GM06990 (cell line): ENCODE data around the gene ZFYVE26.

Experiments used
- DNase-seq: peaks from one replicate; pipeline ENCODE4 v3.0.0-alpha.2; 2011; ENCODE audit not compliant: insufficient read length; ENCODE audit errors: extremely low read depth
- H3K27me3 ChIP-seq: replicated peaks from 2 replicates; pipeline ENCODE4 v1.6.0; 2011; ENCODE audit warnings: low read length; ENCODE audit not compliant: control insufficient read depth, insufficient read depth
- H3K36me3 ChIP-seq: 2 replicates; pipeline ENCODE4 v1.5.1; 2011; ENCODE audit warnings: low read length; ENCODE audit not compliant: control insufficient read depth, insufficient read depth
- H3K4me3 ChIP-seq: replicated peaks from 2 replicates; pipeline ENCODE4 v1.5.1; 2011; ENCODE audit warnings: low read depth, mild to moderate bottlenecking, control low read depth, low read length
- CTCF ChIP-seq: IDR thresholded peaks from 2 replicates; pipeline ENCODE4 v1.5.1; 2011; ENCODE audit warnings: low read length, control low read depth, mild to moderate bottlenecking, inconsistent platforms; ENCODE audit not compliant: insufficient read depth, poor library complexity, severe bottlenecking

ZFYVE26 gene

DNA sequence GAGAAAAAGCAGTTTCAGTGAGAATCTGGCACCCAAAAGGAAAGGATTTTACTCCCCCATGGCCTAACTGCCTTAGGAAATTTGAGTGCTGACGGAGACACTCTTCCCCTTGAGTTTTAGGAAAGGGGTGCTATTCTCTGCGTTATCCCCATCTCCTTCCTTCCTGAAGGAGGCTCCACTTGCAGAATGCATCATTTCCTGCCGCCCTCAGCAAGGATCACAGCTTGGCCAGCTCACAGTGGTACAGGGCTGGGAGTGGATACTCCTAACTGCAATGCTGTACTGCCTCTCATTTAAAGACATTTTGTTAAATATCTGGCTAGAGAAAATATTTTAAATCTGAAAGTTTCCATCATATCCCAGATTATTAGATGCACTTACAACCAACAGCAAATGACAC is 81.7 kb downstream of the ZFYVE26 start:
- Histone ChIP-seq H3K4me3 (no peak overlapping the region), H3K27me3 (no peaks in the 10 kb centered on the region), H3K36me3 (no peaks in the 10 kb centered on the region)
- no peak for DNase-seq
- TF ChIP-seq CTCF: no peak

GRCh38 chr14:67733616-67734015 is 82.8 kb downstream of the ZFYVE26 start:
- Histone ChIP-seq H3K4me3 (no peak overlapping the region), H3K36me3 (no peaks in the 10 kb centered on the region), H3K27me3 (no peaks in the 10 kb centered on the region)
- no peak for DNase-seq
- TF ChIP-seq CTCF: no peak

DNA sequence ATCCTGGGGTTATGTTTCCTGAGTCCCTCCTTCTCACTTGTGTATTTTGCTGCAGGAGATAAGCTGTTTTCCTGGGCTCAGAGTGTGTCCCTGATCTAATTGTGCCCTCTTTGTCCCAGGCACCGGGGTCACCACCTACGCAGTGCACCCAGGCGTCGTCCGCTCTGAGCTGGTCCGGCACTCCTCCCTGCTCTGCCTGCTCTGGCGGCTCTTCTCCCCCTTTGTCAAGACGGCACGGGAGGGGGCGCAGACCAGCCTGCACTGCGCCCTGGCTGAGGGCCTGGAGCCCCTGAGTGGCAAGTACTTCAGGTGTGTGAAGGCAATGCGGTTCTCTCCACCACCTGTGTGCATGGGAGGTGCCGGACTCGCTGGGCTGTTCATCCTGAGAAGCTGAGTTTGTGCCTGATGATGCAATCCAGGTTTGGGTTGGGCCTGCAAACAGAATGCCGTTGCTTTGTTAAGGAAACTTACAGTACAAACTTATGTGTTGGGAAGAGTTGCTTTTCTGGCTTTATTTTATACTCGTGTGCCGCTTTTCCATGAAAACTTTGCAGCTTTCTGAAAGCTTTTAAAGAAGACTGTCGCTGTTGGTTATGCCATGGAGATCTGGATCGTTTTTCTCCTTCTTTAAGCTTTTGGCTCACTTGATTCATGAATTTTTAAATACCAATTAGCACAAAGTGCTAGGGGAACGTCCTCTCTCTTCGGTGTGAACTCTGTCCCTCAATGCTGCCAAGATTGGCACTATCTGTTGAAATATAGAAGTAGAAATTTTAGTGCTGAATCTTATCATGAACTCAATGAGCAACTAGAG is 87.1 kb downstream of the ZFYVE26 start:
- Histone ChIP-seq H3K27me3 (no peaks in the 10 kb centered on the region; the same call in none of the 2 replicates), H3K4me3 (no peak overlapping the region), H3K36me3 (no peaks in the 10 kb centered on the region)
- TF ChIP-seq CTCF: no peak
- no peak for DNase-seq

DNA sequence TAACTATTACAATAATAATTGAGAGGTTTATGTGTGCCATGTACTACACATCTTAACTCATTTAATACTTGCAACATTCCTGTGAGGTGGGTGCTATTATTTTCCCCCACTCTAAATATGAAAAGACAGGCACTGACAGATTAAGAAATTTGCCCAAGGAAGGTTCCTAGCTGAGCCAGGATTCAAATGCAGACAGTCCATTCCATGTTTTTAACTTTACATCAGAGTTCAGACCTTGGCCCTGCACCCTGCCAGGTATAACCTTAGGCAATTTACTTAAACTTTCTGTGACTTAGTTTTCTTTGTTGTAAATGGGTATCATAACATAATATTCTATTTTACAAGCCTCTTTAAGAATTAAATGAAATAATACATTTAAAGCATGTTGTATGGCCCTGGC is 88.1 kb downstream of the ZFYVE26 start:
- TF ChIP-seq CTCF: no peak

GRCh38 chr14:67727361-67727760 is 89.0 kb downstream of the ZFYVE26 start:
- H3K27me3 ChIP-seq: no peaks in the 10 kb centered on the region; the same call in none of the 2 replicates
- no peak for DNase-seq
- no peak for TF ChIP-seq CTCF
- no peak overlapping the region for H3K4me3 ChIP-seq
- no peaks in the 10 kb centered on the region for H3K36me3 ChIP-seq

More for the DNA sequence above, 88.1 kb downstream of the ZFYVE26 start:
- no peak overlapping the region for H3K4me3 ChIP-seq
- DNase-seq: no peak
- H3K27me3 ChIP-seq: no peaks in the 10 kb centered on the region; the same call in none of the 2 replicates
- no peaks in the 10 kb centered on the region for H3K36me3 ChIP-seq

DNA sequence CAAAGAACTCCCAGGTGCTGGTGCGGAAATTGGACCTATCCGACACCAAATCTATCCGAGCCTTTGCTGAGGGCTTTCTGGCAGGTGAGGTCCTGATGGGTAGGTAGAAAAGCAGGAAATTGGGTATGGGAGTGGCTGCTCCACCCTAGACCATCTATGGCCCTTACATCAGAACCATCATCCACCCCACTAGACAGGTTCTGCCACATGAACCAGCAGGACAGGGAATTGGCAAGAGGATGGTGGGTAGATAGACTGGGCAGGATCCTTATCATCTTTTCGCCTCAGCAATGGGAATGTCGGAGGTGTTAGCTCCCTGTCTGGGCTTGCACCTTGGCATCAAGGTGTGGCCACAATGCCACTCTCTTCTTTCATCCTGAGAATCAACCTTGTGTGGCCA is 91.2 kb downstream of the ZFYVE26 start:
- DNase-seq: no peak
- no peaks in the 10 kb centered on the region for H3K36me3 ChIP-seq
- TF ChIP-seq CTCF: no peak

More for the DNA sequence above, 91.2 kb downstream of the ZFYVE26 start:
- Histone ChIP-seq H3K27me3 (no peaks in the 10 kb centered on the region; the same call in none of the 2 replicates), H3K4me3 (no peak overlapping the region)
